Lower lobe of right lung (tissue), 2 donors: ENCODE measurements around the gene REEP1. TPM values are rescaled to one million over a fixed set of nuclear protein-coding genes. Genes with fewer than 3 reads are reported as not detected.

ENCODE experiments used
- ATAC-seq, 2 donors: fragments of 200-7000 bp; cut with Tn5 transposase; one replicate each; pipeline ENCODE4 v1.9.1; 2020 to 2022; ENCODE audit warnings: mild to moderate bottlenecking in 2 of 2, moderate library complexity in 2 of 2
- DNase-seq: peaks from one replicate; pipeline ENCODE4 v3.0.0-alpha.2; 2020
- H3K27ac ChIP-seq: fragments of 200-600 bp; one replicate; pipeline ENCODE4 v1.8.0; 2022
- H3K27me3 ChIP-seq: fragments of 200-600 bp; one replicate; pipeline ENCODE4 v1.8.0; 2022; ENCODE audit warnings: low read depth
- H3K36me3 ChIP-seq: fragments of 200-600 bp; one replicate; pipeline ENCODE4 v1.8.0; 2022; ENCODE audit warnings: mild to moderate bottlenecking
- H3K4me1 ChIP-seq: fragments of 200-600 bp; one replicate; pipeline ENCODE4 v1.8.0; 2022
- H3K4me3 ChIP-seq: fragments of 200-600 bp; one replicate; pipeline ENCODE4 v1.8.0; 2022; ENCODE audit warnings: mild to moderate bottlenecking
- H3K9me3 ChIP-seq: fragments of 200-600 bp; one replicate; pipeline ENCODE4 v1.8.0; 2022
- CTCF ChIP-seq: fragments of 200-600 bp; IDR thresholded peaks from one replicate; pipeline ENCODE4 v1.8.0; 2022; ENCODE audit warnings: antibody characterized with exemption, mild to moderate bottlenecking
- intact Hi-C: fragments of 100-400 bp; cut with DNase I; formaldehyde crosslinking; loops from one replicate; pipeline ENCODE4 v1.11.0; 2022
- total RNA-seq: library from RNA; stranded (reverse); fragmentation: NEBNext Ultra II Directional; extraction: Animal tissue kit (Norgen Biotek cat#: 25700); gene quantifications from one replicate; pipeline ENCODE4 v1.2.1, GENCODE V29; 2021
- donor health status: DM: no; HTN: yes; CAD: no; lungs with severe emphysema.

The REEP1 gene
- total RNA-seq, 1 donor from 2014 or later: 6.9 TPM

- Histone ChIP-seq H3K4me3 (no peak overlapping the region), H3K4me1 (peaks cover 25% of the 10 kb centered on the region), H3K36me3 (peaks cover 8% of the 10 kb centered on the region), H3K27ac (no peak overlapping the region), H3K9me3 (no peaks in the 10 kb centered on the region), H3K27me3 (peaks cover 6% of the 10 kb centered on the region)
- ATAC-seq (no peak), DNase-seq (no peak)
- intact Hi-C loops: loop anchor here (10.0 kb wide), 1 partner anchor 147 kb away; no protein-coding TSS in a partner anchor
- TF ChIP-seq CTCF: no peak
Measured at GRCh38 chr2:86218124-86218523, 119.3 kb downstream of the REEP1 start.

GRCh38 chr2:86216575-86217555, 120.6 kb downstream of the REEP1 start:
- Histone ChIP-seq H3K4me1 (peaks cover 19% of the 10 kb centered on the region), H3K4me3 (no peak overlapping the region), H3K27me3 (peaks cover 6% of the 10 kb centered on the region), H3K36me3 (peaks cover 17% of the 10 kb centered on the region), H3K9me3 (no peaks in the 10 kb centered on the region), H3K27ac (no peak overlapping the region)
- intact Hi-C loops: loop anchor here (10.0 kb wide), 1 partner anchor 148 kb away; no protein-coding TSS in a partner anchor
- no peak for TF ChIP-seq CTCF
- no peak for DNase-seq
- ATAC-seq: no peak

GRCh38 chr2:86214503-86214832, 123.0 kb downstream of the REEP1 start:
- no peak overlapping the region for H3K4me3 ChIP-seq
- H3K36me3 ChIP-seq: peaks cover 41% of the 10 kb centered on the region
- H3K27ac ChIP-seq: no peak overlapping the region
- peaks cover 6% of the 10 kb centered on the region for H3K27me3 ChIP-seq
- no peak for ATAC-seq
- TF ChIP-seq CTCF: no peak
- no peak for DNase-seq
- intact Hi-C loops: loop anchor here (10.0 kb wide), 1 partner anchor 150 kb away; no protein-coding TSS in a partner anchor
- no peaks in the 10 kb centered on the region for H3K9me3 ChIP-seq
- H3K4me1 ChIP-seq: peaks cover 14% of the 10 kb centered on the region

GRCh38 chr2:86213699-86214502, 123.5 kb downstream of the REEP1 start:
- no peak for ATAC-seq

More at GRCh38 chr2:86213699-86214502, 123.5 kb downstream of the REEP1 start:
- intact Hi-C loops: loop anchor here (10.0 kb wide), 1 partner anchor 151 kb away; no protein-coding TSS in a partner anchor
- Histone ChIP-seq H3K4me1 (peaks cover 14% of the 10 kb centered on the region), H3K4me3 (no peak overlapping the region), H3K27ac (no peak overlapping the region), H3K36me3 (peaks cover 46% of the 10 kb centered on the region), H3K9me3 (no peaks in the 10 kb centered on the region), H3K27me3 (peaks cover 6% of the 10 kb centered on the region)
- no peak for TF ChIP-seq CTCF
- DNase-seq: no peak
